Stimulated activated CD8-positive, alpha-beta memory T cell treated with anti-CD3 and anti-CD28 coated beads, Interleukin-7, amount 100 ng/mL, for 4 hours (primary cell): ENCODE measurements around the gene TULP4.
"Not testable (repeated sequence)": the region's sequence is repeated elsewhere in the genome, so short reads cannot be mapped to it uniquely, and the experiment has no call there.

ENCODE experiments used
- DNase-seq, 2 donors: peaks; one replicate each; pipeline ENCODE4 v3.0.0-alpha.2; 2020; ENCODE audit warnings: low read depth in 2 of 2

TULP4 gene

GRCh38 chr6:158527858-158528257 is 215.6 kb downstream of the TULP4 start:
- DNase-seq = not testable (repeated sequence)

DNA sequence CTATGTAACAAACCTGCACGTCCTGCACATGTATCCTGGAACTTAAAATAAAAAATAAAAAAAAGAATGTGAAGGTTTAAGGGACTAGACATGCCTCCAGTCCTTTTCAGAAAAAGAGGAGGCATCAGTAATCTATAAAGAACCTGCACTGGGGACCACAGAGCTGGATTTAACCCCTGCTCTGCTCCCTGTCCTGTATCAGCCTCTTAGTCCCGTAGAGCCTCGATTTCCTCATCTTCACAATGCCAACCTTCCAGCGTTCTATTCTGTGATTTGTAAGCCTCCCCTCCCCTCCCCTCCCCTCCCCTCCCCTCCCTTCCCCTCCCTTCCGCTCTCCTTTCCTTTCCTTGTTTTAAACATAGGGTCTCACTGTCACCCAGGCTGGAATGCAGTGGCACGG is 216.6 kb downstream of the TULP4 start:
- no peak for DNase-seq

DNA sequence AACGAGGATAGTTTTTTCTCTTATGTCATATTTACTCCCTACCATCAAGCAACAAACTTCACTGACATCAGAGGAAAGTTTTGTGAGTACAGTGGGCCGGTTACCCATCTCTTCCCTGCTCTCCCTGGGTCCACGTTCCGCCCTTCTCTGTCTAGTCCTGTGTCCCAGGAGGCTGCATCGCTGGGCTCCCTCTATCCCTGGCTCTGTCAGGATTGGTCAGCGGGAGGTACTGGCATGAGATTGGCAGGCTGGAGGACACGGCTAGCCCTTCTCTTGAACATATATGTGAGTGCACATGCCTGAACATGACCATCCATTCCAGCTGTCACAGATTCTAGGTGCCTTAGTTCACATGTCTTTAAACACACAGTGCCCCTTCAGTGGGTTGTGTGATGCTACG is 217.4 kb downstream of the TULP4 start:
- DNase-seq = no peak

DNA sequence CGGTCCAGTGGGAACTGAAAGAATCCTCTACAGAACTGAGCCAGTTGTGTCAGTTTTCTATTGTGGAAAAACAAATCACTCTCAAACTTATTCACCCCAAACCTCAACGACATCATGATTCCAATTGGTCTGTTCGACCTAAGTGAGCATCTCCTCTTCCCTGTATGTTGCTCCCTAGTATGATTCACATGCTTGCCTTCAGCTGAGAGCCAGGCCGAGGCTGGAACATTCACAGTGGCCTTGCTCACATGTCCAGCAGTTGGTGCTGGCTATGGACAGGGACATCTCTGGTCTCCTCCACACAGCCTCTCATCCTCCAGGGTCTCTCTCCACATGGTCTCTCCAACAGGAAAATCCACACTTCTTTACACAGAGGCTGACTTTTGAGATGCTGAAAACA is 219.3 kb downstream of the TULP4 start:
- DNase-seq = no peak

DNA sequence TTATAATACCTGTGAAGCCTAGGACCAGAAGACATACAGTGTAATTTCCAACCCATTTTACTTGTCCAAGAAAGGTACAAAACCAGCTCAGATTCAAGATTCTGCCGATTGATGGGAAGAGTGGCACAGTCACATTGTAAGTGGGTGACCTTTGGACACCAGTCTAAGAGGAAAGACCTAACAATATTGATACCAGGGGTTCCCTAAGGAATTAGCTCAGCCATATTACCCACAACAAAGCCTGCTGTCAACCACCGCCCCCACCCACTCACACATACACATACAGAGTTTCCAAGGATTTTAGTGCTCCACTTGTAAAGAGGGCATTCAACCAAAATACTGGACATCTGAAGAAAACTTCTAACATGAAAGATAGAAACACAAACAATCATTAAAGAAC is 219.7 kb downstream of the TULP4 start:
- DNase-seq = no peak

DNA sequence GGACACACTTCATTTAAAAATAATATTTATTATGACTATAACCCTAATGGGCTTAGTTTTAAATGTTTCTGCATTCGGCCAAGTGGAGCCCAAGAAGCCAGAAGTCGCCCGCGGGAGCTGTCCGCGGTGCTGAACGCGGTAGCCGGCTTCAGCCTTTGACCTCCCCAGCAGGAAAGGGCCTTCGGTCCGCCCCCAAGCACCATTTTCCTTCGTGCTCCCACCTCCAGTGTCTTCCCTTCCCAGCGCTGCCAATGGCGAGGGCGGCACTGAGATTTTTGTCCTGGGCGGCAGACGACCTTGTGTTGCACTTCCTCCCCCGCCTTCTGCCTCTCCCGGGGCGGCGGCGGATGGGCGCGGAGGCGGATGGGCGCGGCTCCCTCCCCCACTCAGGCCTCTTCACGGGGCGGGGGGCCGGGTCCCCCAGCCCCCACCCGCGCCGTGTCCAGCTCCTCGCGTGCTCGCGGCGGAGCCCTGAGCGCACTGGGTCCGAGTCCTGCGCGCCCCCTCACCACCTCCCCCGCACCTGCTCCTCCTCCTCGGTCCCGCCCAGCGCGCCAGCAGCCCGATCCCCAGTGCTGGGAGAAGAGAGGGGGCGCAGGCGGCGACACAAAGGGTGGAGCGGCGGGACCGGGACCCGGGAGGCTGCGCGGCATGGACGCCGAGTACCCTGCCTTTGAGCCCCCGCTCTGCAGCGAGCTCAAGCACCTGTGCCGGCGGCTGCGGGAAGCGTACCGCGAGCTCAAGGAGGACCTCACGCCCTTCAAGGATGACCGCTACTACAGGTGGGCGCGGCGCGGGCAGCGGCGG is 224.0 kb downstream of the TULP4 start:
- peak in 1 of 2 donors; percentile 44 for DNase-seq

- no peak for DNase-seq
These were observed 224.9 kb downstream of the TULP4 start for GRCh38 chr6:158536891-158537798.

- no peak for DNase-seq
These were observed 226.5 kb downstream of the TULP4 start for GRCh38 chr6:158538741-158539140.

- no peak for DNase-seq
These were observed 227.1 kb downstream of the TULP4 start for GRCh38 chr6:158539413-158539812.

DNA sequence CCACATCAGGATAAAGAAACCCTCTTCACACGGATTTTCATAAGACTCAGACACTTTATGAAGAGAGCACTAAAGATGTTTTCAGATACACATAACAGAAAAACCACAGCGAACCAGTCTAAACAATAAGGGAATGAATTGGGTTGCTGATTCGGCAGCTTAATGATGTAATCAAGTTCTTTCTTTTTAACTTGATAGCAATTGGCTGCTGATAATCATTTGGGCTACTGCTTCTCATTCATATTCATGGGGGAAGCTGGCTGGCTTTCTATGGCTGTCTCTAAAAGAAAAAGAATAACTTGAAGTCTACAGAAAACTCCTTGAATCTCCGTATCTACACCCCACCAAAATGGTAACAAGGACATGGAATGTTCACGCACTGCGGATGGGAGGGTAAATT is 227.6 kb downstream of the TULP4 start:
- no peak for DNase-seq

DNA sequence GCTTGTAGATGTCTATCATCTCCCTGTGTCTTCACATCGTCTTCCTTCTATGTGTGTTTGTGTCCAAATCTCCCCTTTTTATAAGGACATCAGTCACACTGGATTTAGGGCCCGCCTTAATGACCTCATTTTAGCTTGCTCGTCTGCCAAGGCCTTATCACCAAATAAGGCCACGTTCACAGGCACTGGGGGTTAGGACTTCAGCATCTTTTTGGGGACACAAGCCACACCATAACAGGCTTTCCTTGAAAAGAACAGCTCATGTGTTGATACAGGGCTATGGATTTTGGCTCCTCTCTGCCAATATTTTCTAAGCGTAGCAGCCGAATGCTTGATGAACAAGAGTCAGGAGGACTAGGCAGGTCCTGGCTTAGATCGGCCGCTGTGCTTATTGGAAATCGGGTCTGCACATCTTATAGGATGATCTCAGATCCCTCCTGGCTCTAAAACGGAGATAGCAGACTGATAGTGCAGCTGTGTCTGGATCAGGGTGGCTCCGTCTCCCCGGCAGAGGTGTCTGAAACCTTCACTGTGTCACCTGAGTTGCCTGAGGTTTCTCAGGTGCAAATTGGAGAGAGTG is 231.4 kb downstream of the TULP4 start:
- no peak for DNase-seq

GRCh38 chr6:158544428-158544827 is 232.2 kb downstream of the TULP4 start:
- DNase-seq = no peak

DNA sequence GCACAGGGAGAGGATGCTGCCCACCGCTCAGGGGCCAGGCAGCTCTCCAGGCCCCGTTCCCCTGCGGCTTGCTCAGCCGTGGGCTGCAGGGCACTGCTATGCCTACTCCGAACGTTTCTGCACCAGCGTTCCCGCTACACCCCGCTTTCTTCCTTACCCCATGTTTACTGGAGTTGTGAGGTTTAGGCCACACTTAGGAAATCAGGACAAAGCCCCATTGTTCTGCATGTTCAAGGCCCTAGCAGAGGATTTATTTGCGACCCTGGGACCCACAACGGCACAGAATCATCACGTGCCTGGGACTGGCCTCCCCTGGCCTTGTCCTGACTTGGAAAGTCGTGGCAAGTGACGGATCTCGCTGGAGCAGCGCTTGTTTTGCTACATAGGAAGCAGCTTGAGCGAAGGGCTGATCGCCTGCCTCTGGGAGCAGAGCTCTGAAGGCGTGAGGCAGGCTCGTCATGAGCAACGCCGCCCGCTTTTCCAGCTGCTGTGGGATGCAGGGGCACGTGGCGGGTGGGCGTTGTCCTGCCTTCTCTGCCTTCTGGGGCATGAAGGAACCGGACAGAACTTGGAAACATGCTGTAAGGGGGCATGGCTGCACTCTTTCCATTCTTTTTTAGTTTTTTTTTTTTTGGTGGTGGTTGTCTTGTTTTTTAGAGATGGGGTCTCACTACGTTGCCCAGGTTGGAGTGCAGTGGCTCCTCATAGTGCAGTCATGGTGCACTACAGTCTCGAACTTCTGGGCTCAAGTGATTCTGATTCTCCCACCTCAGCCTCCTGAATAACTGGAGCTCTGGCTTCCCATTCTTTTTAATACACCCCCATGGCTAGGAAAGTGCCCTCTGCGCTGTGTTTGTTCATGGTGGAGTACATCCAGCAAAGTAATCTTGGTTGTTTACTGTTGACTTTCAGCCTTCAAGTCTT is 233.0 kb downstream of the TULP4 start:
- no peak for DNase-seq

DNA sequence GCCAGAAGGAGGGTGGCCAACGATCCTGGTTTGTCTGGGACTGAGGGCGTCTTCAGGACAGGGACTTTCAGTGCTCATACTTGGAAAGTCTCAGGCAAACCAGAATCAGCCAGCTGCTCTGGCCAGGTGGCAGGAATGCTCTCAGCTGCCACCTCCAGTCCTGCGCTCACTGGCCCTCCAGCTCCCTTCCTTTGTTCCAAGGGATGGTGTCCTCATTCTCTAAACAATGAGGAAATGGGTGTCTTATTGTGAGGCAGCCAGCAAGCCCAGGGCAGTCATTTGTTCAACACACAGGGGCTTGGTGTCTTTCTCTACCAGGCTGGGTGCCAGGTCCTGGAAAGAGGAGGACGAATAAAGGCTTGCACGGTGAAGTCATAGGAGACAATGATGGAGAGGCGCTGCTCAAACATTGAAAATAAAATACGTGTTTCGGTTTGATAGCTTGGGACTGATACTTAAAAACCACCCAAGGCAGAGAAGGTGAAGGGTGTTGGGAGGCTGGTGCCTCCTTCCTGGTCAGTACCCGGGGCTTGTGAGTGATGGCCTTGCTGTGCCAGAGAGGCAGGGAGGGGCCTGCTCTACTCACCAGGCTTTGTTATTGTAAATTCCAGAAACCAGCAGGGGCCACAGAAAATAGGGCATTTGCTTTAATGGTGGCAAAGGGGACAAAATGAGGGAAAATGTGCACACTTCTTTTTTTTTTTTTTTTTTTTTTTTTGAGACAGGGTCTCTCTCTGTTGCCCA is 236.3 kb downstream of the TULP4 start:
- DNase-seq = no peak

- no peak for DNase-seq
These were observed 240.0 kb downstream of the TULP4 start for GRCh38 chr6:158552055-158552795.

GRCh38 chr6:158552796-158553138 is 240.5 kb downstream of the TULP4 start:
- DNase-seq = no peak

DNA sequence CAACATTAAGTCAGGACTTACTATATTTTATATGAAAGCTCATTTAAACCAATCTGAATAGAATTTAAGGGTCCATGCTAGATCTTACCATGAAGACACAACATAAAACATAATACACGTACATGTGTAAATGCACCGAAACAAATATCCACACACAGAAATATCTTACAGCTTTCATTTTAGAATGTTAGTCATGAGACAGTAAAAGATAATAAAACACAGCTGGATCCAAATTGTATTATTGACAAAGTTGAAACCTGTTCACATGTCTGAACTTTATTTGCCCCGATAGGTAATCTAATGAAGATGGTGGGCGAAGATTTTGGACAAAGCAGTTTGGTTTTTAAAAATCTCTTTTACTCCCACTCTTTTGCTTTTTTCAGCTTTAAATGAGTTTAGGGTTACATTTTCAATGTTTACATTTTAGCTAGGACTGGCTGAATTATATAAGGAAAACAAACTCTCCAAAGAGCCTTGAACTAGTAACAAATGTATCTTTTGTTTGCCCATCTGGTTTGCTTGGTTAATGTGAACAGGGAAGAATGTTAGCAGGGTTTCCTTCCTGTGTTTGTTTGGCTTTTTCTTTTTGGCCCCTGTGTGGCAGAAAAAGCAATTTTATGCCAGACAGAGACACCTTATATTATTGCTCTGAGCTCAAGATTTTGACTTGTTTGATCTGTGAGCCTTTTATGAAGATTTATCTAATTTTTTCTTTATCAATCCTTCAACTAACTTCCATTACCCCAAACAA is 242.5 kb downstream of the TULP4 start:
- DNase-seq = no peak

DNA sequence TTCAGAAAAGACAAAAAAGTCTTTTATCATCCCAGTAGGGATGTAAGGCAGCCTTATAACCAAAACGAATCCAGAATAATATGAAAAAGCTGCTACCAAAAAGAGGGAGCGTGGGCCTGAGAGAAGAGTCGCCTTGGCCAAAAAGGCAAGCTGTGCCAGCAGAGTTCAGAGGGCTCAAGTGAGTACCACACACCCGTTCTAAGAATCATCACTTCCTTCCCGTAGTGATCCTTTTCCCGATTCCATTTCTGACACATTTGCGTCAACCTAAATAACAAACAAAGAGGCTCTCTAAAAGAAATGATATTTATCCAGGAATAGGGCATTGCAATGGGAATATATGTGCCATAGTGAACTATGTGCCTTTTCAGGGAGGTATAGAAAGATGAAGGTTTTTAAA is 243.8 kb downstream of the TULP4 start:
- no peak for DNase-seq

DNA sequence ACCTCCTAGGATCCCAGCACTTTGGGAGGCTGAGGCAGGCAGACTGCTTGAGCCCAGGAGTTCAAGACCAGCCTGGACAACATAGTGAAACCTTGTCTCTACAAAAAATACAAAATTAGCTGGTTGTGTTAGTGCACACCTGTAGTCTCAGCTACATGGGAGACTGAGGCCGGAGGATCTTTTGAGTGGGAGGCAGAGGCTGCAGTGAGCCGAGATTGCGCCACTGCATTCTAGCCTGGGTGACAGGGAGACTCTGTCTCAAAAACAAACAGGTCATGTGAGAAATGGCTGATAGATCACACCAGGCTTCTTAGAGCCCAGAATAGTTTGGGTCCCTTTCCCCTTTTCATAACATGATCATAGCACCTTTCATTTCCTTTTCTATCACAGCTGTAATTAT is 244.8 kb downstream of the TULP4 start:
- not testable (repeated sequence) for DNase-seq
